PC-3 (cell line): ENCODE results near the gene SLC7A5. TPM values are rescaled to one million over a fixed set of nuclear protein-coding genes. Genes with fewer than 3 reads are reported as not detected.

ENCODE experiments used
- ATAC-seq: fragments of 200-7000 bp; cut with Tn5 transposase; 2 replicates; pipeline ENCODE4 v1.9.1; 2020; ENCODE audit warnings: mild to moderate bottlenecking, moderate library complexity
- BruUV-seq: library from RNA; stranded (reverse); fragments of 400-500 nt; replicated peaks from 2 replicates; lab custom pipeline; 2021; lab: Mats Ljungman, UMichigan
- CTCF ChIA-PET: fragments of 300-600 bp; sonication (Branson Sonifier 250); formaldehyde crosslinking; loops from one replicate; lab custom pipeline; 2022; ENCODE audit warnings: antibody characterized with exemption; lab: Charles Lee
- POLR2A ChIA-PET: fragments of 300-600 bp; sonication (Branson Sonifier 250); formaldehyde crosslinking; loops from one replicate; lab custom pipeline; 2022; ENCODE audit warnings: antibody characterized with exemption; ENCODE audit not compliant: unreplicated experiment; lab: Charles Lee
- DNase-seq: peaks from one replicate; pipeline ENCODE4 v3.0.0-alpha.2; 2015
- H2AFZ ChIP-seq: fragments of 300-600 bp; sonication (generic); 2 replicates; pipeline ENCODE4 v1.6.0; 2016; ENCODE audit warnings: antibody characterized with exemption, low read length
- H3F3A ChIP-seq: fragments of 300-600 bp; sonication (generic); one replicate; pipeline ENCODE4 v1.6.0; 2017; ENCODE audit warnings: antibody characterized with exemption, low read length, control low read depth, mild to moderate bottlenecking; ENCODE audit not compliant: unreplicated experiment
- H3K27ac ChIP-seq: fragments of 300-600 bp; sonication (generic); 2 replicates; pipeline ENCODE4 v1.5.1; 2016; ENCODE audit warnings: mild to moderate bottlenecking, low read length
- H3K27me3 ChIP-seq: fragments of 300-600 bp; sonication (generic); 2 replicates; pipeline ENCODE4 v1.6.1; 2016; ENCODE audit warnings: low read length, mixed read lengths
- H3K36me3 ChIP-seq: fragments of 300-600 bp; sonication (generic); 2 replicates; pipeline ENCODE4 v1.6.1; 2016; ENCODE audit warnings: low read depth, mixed run types, low read length, mixed read lengths
- H3K4me1 ChIP-seq: fragments of 300-600 bp; sonication (generic); 2 replicates; pipeline ENCODE4 v1.5.1; 2016; ENCODE audit warnings: low read length; ENCODE audit not compliant: insufficient read depth
- H3K4me2 ChIP-seq: fragments of 300-600 bp; sonication (generic); 2 replicates; pipeline ENCODE4 v1.6.0; 2016; ENCODE audit warnings: low read length
- H3K4me3 ChIP-seq: fragments of 300-600 bp; sonication (generic); 2 replicates; pipeline ENCODE4 v1.5.1; 2016; ENCODE audit warnings: mild to moderate bottlenecking, low read length, mixed read lengths
- H3K79me2 ChIP-seq: fragments of 300-600 bp; sonication (generic); 2 replicates; pipeline ENCODE4 v1.6.1; 2017; ENCODE audit warnings: low read length, mixed read lengths
- H3K9ac ChIP-seq: fragments of 300-600 bp; sonication (generic); 2 replicates; pipeline ENCODE4 v1.6.0; 2016; ENCODE audit warnings: mild to moderate bottlenecking, low read length
- H3K9me2 ChIP-seq: fragments of 300-600 bp; sonication (generic); replicated peaks from 2 replicates; pipeline ENCODE4 v1.6.1; 2016; ENCODE audit warnings: mixed run types, low read length, mixed read lengths
- H3K9me3 ChIP-seq: fragments of 300-600 bp; sonication (generic); 2 replicates; pipeline ENCODE4 v1.6.1; 2016; ENCODE audit warnings: low read length, mixed read lengths
- H4K20me1 ChIP-seq: fragments of 300-600 bp; sonication (generic); 2 replicates; pipeline ENCODE4 v1.6.1; 2016; ENCODE audit warnings: low read length, mixed read lengths
- CTCF ChIP-seq: fragments of 300-600 bp; sonication (generic); conservative IDR thresholded peaks from 2 replicates; pipeline ENCODE4 v1.5.1; 2017; ENCODE audit warnings: antibody characterized with exemption, low read depth, mild to moderate bottlenecking, low read length
- EZH2 ChIP-seq: fragments of 300-600 bp; sonication (generic); IDR thresholded peaks from one replicate; pipeline ENCODE4 v1.6.1; 2017; ENCODE audit warnings: antibody characterized with exemption, mild to moderate bottlenecking, low read length; ENCODE audit not compliant: unreplicated experiment
- EZH2phosphoT487 ChIP-seq: fragments of 300-600 bp; sonication (generic); IDR thresholded peaks from 2 replicates; pipeline ENCODE4 v1.6.1; 2018; ENCODE audit warnings: mild to moderate bottlenecking, antibody characterized with exemption, low read length, borderline replicate concordance
- intact Hi-C: fragments of 100-400 bp; cut with micrococcal nuclease; formaldehyde crosslinking; loops from 2 replicates; pipeline ENCODE4 v1.9.0; 2023
- total RNA-seq: library from RNA; depleted of rRNA; stranded (reverse); fragments of >200 nt; gene quantifications from 2 replicates; pipeline ENCODE4 v1.2.3, GENCODE V29; 2014

The SLC7A5 gene
- total RNA-seq, 1 experiment from 2014 or later: 93.2 TPM

GRCh38 chr16:87821376-87822107 is 47.8 kb downstream of the SLC7A5 start:
- ChIA-PET CTCF (no interaction called here), POLR2A (no interaction called here)
- ATAC-seq: no peak
- Histone ChIP-seq H4K20me1 (no peaks in the 10 kb centered on the region), H2AFZ (no peak overlapping the region), H3K4me1 (no peaks in the 10 kb centered on the region), H3K4me2 (no peak overlapping the region), H3K36me3 (no peaks in the 10 kb centered on the region), H3K9me3 (no peaks in the 10 kb centered on the region), H3K4me3 (no peak overlapping the region), H3K27me3 (no peaks in the 10 kb centered on the region), H3K9ac (no peak overlapping the region), H3F3A (no peaks in the 10 kb centered on the region), H3K9me2 (no peaks in the 10 kb centered on the region), H3K79me2 (no peaks in the 10 kb centered on the region), H3K27ac (no peak overlapping the region)
- intact Hi-C loops: no loop called here
- no peak for TF ChIP-seq CTCF
- no peak for TF ChIP-seq EZH2phosphoT487
- TF ChIP-seq EZH2: no peak
- no peak for DNase-seq
- BruUV-seq: no TSS peak

- no peaks in the 10 kb centered on the region for H3K9me2 ChIP-seq
- H3K36me3 ChIP-seq: no peaks in the 10 kb centered on the region
- TF ChIP-seq EZH2phosphoT487 (no peak), EZH2 (no peak), CTCF (no peak)
- H3K9me3 ChIP-seq: no peaks in the 10 kb centered on the region
- no peaks in the 10 kb centered on the region for H3K27me3 ChIP-seq
- no peak overlapping the region for H3K9ac ChIP-seq
- no peak overlapping the region for H2AFZ ChIP-seq
- ATAC-seq (no peak), DNase-seq (no peak)
- H3K4me2 ChIP-seq: no peak overlapping the region
- H3K27ac ChIP-seq: no peak overlapping the region
- H3K4me1 ChIP-seq: no peaks in the 10 kb centered on the region
- H3F3A ChIP-seq: no peaks in the 10 kb centered on the region
- intact Hi-C loops: no loop called here
- no peak overlapping the region for H3K4me3 ChIP-seq
- H4K20me1 ChIP-seq: no peaks in the 10 kb centered on the region
- ChIA-PET CTCF (no interaction called here), POLR2A (no interaction called here)
- BruUV-seq: no TSS peak
- H3K79me2 ChIP-seq: no peaks in the 10 kb centered on the region
Observed at GRCh38 chr16:87819983-87820382, 49.3 kb downstream of the SLC7A5 start.

- Histone ChIP-seq H3F3A (no peaks in the 10 kb centered on the region), H3K79me2 (no peaks in the 10 kb centered on the region), H2AFZ (no peak overlapping the region), H3K9me3 (no peaks in the 10 kb centered on the region), H3K9ac (no peak overlapping the region), H3K4me3 (no peak overlapping the region), H3K36me3 (no peaks in the 10 kb centered on the region), H3K27me3 (no peaks in the 10 kb centered on the region), H4K20me1 (no peaks in the 10 kb centered on the region), H3K27ac (no peak overlapping the region), H3K4me2 (no peak overlapping the region), H3K9me2 (no peaks in the 10 kb centered on the region), H3K4me1 (no peaks in the 10 kb centered on the region)
- CTCF ChIA-PET: no interaction called here
- no TSS peak for BruUV-seq
- DNase-seq (no peak), ATAC-seq (no peak)
- intact Hi-C loops: no loop called here
- POLR2A ChIA-PET: no interaction called here
- TF ChIP-seq CTCF (no peak), EZH2 (no peak), EZH2phosphoT487 (no peak)
Observed at GRCh38 chr16:87819282-87819681, 50.0 kb downstream of the SLC7A5 start.
